Muscle layer of colon (tissue), 2 donors: ENCODE measurements around the gene PARP16.
"Not testable (repeated sequence)": the region's sequence is repeated elsewhere in the genome, so short reads cannot be mapped to it uniquely, and the experiment has no call there.

Source experiments
- H3K27ac ChIP-seq: one replicate; pipeline ENCODE4 v1.7.0; 2013; ENCODE audit warnings: low read depth, mild to moderate bottlenecking, low read length, moderate library complexity
- H3K27me3 ChIP-seq, 2 donors: one replicate each; pipeline ENCODE4 v1.7.0; 2013; ENCODE audit warnings: low read length in 2 of 2, mild to moderate bottlenecking in 2 of 2; ENCODE audit not compliant: insufficient read depth in 2 of 2, control insufficient read depth in 1 of 2
- H3K36me3 ChIP-seq: one replicate; pipeline ENCODE4 v1.7.0; 2013; ENCODE audit warnings: mild to moderate bottlenecking, low read length; ENCODE audit not compliant: insufficient read depth
- H3K4me1 ChIP-seq: one replicate; pipeline ENCODE4 v1.7.0; 2013; ENCODE audit warnings: mild to moderate bottlenecking, low read length; ENCODE audit not compliant: insufficient read depth
- H3K4me3 ChIP-seq, 2 donors: one replicate each; pipeline ENCODE4 v1.7.0; 2013; ENCODE audit warnings: low read length in 2 of 2, low read depth in 1 of 2, mild to moderate bottlenecking in 1 of 2, moderate library complexity in 1 of 2
- H3K9ac ChIP-seq: one replicate; pipeline ENCODE4 v1.7.0; 2013; ENCODE audit warnings: low read length
- H3K9me3 ChIP-seq: one replicate; pipeline ENCODE4 v1.7.0; 2013; ENCODE audit warnings: mild to moderate bottlenecking, low read length
- donor health status: abdominal sarcoma.
- donor health status: Adenocarcinoma of cecum.

PARP16 gene

DNA sequence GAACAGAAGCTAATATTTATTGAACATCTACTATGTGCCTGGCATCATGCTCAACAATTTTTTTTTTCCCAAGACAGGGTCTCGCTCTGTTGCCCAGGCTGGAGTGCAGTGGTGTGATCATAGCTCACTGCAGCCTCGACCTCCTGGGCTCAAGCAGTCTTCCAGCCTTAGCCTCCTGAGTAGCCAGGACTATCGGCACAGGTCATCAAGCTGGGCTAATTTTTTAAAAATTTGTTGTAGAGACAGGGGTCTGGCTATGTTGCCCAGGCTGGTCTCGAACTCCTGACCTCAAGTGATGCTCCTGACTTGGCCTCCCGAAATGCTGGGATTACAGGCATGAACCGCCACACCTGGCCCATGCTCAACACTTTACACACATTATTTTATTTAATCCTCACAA lies 39.7 kb downstream of the PARP16 start:
- Histone ChIP-seq H3K4me3 (no peak overlapping the region), H3K4me1 (peaks cover 33% of the 10 kb centered on the region), H3K36me3 (no peaks in the 10 kb centered on the region), H3K27me3 (no peaks in the 10 kb centered on the region), H3K9me3 (no peaks in the 10 kb centered on the region), H3K9ac (no peak overlapping the region), H3K27ac (no peak overlapping the region)

DNA sequence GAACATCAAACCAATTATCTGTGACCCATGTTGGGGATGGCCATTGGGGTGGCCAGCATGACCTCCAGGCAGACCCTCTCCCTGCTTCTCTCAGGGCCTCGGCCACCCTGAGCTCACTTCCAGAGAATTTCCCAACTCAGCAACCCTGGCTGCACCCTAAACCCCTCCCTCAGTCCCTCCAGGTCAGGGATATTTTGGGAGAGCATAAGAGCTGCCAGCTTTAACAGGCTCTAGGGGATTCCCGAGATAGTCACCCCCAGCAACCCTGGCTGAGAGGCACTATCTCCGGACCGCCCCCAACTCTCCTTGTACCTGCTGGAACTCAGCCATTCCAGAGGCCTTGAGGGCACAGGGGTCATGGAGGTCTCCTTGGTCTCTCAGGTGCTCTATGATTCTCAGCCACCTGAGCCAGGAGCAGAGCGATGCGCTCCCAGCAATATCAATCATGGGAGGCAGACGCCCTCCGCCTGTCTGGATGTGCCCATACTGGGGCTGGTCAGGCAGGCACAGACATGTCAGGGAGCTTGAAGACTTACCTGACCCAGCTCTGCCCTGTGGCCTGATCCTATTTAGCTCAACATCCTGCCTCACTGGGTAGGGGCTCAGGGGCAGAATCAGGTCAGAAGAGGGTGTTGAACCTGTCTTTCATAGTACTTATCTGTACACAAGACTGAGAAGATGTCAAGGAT lies 40.5 kb downstream of the PARP16 start:
- no peaks in the 10 kb centered on the region for H3K9me3 ChIP-seq
- no peak overlapping the region for H3K4me3 ChIP-seq
- no peaks in the 10 kb centered on the region for H3K36me3 ChIP-seq
- H3K27me3 ChIP-seq: no peaks in the 10 kb centered on the region
- H3K27ac ChIP-seq: no peak overlapping the region
- H3K4me1 ChIP-seq: peaks cover 32% of the 10 kb centered on the region
- no peak overlapping the region for H3K9ac ChIP-seq

DNA sequence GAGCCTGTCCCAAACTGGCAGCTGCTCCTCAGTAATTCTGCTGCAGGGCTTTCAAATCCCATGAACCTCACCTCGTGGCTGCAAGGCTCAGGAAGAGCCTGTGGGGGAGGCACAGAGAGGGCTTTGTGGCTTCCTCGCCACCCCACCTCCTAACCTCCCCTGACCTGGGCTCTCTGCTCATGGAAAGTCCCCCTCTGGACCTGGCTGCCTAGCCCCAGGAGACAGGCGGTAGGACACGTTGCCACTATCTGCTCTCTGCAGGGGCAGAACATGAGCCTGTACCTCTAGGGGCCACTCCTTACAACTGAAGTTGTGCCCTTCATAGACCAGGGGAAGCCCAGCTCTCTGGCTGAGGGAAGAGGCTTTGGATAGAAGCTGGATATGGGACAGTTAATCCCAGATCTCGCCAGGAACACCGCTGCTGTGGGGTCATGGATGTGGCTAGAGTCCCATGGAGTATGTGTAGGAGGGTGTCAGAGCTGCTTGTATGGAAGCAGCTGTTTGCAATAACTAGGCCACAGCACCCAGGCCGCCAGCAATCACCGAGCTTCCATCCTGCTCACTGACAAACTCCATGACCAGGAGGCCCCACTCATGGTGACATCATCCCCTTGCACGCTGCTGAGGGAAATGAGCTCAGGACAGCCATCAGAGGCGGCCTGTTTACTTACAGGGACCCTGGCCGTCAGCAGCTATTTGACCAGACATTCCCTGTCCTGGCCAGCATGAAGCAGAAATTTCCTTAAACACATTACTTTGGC lies 41.4 kb downstream of the PARP16 start:
- H3K27me3 ChIP-seq: no peaks in the 10 kb centered on the region
- no peak overlapping the region for H3K27ac ChIP-seq
- peaks cover 32% of the 10 kb centered on the region for H3K4me1 ChIP-seq
- H3K9ac ChIP-seq: no peak overlapping the region
- H3K9me3 ChIP-seq: no peaks in the 10 kb centered on the region
- H3K4me3 ChIP-seq: no peak overlapping the region
- no peaks in the 10 kb centered on the region for H3K36me3 ChIP-seq

DNA sequence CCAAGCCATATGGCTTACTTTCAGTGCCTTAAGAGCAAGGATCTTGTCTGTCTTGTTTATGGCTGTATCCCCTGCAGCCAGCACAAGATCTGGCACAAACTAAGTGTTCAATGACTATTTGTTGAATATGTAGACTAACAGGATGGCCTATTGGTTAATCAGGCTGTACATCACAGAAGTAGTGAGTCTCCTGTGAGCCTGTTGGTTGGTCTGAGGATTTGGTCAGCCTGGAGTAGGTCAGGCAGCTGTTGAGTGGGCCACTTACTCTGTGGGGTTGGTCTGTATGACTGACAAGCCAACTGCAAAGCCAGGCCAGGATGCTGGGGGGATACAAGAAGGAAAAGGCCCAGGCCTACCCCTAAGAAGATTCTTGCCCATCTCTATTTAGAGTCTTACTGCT lies 42.0 kb downstream of the PARP16 start:
- H3K9ac ChIP-seq: no peak overlapping the region
- H3K27ac ChIP-seq: no peak overlapping the region

DNA sequence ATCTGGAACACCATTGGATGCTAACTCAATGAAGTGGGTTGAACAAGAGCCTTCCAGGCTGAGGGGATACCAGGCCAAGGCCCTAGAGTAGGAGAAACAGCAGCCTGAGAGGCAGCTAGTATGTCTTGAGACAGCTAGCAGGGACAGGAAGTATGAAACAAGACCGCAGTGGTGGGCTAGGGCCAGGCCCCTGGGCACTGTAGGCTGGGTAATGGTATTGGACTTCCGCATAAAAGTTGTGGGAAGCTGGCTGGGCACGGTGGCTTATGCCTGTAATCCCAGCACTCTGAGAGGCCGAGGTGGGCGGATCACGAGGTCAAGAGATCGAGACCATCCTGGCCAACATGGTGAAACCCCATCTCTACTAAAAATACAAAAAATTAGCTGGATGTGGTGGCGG lies 50.2 kb downstream of the PARP16 start:
- H3K36me3 ChIP-seq, H3K27me3 ChIP-seq, H3K4me1 ChIP-seq, H3K9ac ChIP-seq, H3K4me3 ChIP-seq, H3K9me3 ChIP-seq, H3K27ac ChIP-seq: not testable (repeated sequence)

More for the DNA sequence above, 42.0 kb downstream of the PARP16 start:
- Histone ChIP-seq H3K4me3 (no peak overlapping the region), H3K4me1 (peaks cover 28% of the 10 kb centered on the region), H3K9me3 (no peaks in the 10 kb centered on the region), H3K27me3 (no peaks in the 10 kb centered on the region), H3K36me3 (no peaks in the 10 kb centered on the region)

DNA sequence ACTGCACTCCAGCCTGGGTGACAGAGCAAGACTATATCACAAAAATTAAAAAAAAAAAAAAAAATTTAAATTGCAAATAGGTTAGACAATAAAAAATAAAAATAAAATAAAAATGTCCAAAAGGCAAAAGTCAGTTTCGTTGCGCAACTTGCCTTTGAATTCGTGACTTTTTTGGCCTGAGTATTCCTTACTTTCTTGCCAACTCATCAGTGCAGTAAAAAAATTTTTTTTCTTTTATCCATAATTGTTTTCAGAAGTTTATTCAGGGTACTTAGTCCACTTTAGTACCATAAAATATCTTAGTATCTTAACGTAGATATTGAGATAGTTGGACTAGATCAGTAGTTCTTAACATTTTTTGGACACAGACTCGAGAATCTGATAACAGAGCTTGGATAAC lies 53.0 kb downstream of the PARP16 start:
- no peaks in the 10 kb centered on the region for H3K36me3 ChIP-seq
- no peaks in the 10 kb centered on the region for H3K27me3 ChIP-seq
- no peak overlapping the region for H3K9ac ChIP-seq
- H3K4me3 ChIP-seq: no peak overlapping the region
- no peaks in the 10 kb centered on the region for H3K9me3 ChIP-seq
- no peak overlapping the region for H3K27ac ChIP-seq
- no peaks in the 10 kb centered on the region for H3K4me1 ChIP-seq

DNA sequence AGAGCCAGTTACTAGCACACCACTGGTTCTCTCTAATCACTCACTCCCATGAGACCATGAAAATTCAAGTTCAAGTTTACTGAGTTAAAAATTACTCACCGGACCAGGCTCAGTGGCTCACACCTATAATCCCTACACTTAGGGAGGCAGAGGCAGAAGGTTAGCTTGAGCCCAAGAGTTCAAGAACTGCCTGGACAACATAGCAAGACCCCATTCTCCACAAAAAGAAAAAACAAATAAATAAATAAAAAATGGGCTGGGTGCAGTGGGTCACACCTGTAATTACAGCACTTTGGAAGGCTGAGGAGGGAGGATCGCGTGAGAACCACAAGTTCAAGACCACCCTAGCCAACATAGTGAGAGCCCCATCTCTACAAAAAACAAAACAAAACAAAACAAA lies 54.2 kb downstream of the PARP16 start:
- no peak overlapping the region for H3K9ac ChIP-seq

DNA sequence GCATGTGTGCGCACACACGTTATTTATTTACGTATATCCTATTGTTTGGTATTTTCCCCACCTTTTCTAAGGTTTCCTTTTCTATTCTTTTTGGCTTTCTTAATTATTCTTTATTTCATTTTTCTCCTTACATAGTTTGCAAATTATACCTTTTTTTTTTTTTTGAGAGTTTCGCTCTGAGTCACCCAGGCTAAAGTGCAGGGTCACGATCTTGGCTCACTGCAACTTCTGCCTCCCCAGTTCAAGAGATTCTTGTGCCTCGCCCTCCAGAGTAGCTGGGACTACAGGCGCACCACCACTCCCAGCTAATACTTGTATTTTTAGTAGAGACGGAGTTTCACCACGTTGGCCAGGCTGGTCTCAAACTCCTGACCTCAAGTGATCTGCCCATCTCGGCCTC lies 55.4 kb downstream of the PARP16 start:
- Histone ChIP-seq H3K9me3 (no peaks in the 10 kb centered on the region), H3K36me3 (no peaks in the 10 kb centered on the region), H3K27ac (no peak overlapping the region), H3K4me3 (no peak overlapping the region), H3K4me1 (no peaks in the 10 kb centered on the region), H3K9ac (no peak overlapping the region), H3K27me3 (no peaks in the 10 kb centered on the region)

More for the DNA sequence above, 54.2 kb downstream of the PARP16 start:
- H3K9me3 ChIP-seq: no peaks in the 10 kb centered on the region
- no peaks in the 10 kb centered on the region for H3K4me1 ChIP-seq
- no peaks in the 10 kb centered on the region for H3K36me3 ChIP-seq
- no peaks in the 10 kb centered on the region for H3K27me3 ChIP-seq
- H3K27ac ChIP-seq: no peak overlapping the region
- no peak overlapping the region for H3K4me3 ChIP-seq

DNA sequence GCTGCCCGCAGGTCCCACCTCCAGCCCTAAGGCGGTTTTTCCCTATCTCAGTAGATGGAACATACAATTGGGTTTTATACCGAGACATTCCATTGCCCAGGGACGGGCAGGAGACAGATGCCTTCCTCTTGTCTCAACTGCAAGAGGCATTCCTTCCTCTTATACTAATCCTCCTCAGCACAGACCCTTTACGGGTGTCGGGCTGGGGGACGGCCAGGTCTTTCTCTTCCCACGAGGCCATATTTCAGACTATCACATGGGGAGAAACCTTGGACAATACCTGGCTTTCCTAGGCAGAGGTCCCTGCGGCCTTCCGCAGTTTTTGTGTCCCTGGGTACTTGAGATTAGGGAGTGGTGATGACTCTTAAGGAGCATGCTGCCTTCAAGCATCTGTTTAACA lies 59.8 kb downstream of the PARP16 start:
- not testable (repeated sequence) for H3K4me1 ChIP-seq, H3K9ac ChIP-seq, H3K36me3 ChIP-seq, H3K9me3 ChIP-seq, H3K4me3 ChIP-seq, H3K27ac ChIP-seq, H3K27me3 ChIP-seq

DNA sequence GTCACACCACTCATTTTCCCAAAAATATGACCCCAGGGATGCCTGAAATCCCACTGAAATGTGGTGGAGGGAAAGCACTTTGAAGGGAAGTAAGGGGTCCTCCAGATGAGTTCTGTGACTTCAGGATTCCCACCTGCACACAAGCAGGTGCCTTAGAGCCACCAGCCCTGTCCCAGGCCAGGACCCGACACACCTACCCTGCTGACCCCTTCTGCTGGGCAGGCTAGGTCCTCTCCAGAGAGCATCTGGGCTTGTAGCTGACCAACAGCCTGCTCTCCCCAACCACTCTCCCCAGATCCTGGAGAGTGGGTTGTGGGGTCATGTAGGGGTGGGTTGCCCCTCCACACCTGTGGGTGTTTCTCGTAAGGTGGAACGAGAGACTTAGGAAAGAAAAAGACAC lies 60.5 kb downstream of the PARP16 start:
- Histone ChIP-seq H3K4me3 (no peak overlapping the region), H3K9me3 (no peaks in the 10 kb centered on the region), H3K4me1 (no peaks in the 10 kb centered on the region), H3K9ac (no peak overlapping the region), H3K27ac (no peak overlapping the region), H3K36me3 (no peaks in the 10 kb centered on the region), H3K27me3 (no peaks in the 10 kb centered on the region)

DNA sequence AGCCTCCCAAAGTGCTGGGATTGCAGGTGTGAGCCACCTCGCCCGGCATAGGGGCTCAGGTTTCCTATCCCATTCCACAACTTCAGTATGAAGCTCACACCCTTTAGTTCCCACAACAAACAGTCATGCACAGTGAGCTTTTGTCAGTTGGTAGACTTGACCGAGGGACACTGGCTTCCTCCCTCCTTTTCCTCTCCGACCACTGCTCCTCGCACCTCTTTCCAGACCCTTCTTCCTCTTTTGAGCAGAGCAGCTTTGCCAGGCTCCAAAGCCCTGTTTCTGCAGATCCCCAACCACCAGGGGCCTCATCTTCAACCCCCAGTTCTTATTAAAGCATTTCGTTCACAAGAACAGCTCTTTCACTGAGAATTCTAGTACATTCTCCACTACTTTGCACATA lies 62.7 kb downstream of the PARP16 start:
- no peaks in the 10 kb centered on the region for H3K4me1 ChIP-seq
- H3K27ac ChIP-seq: no peak overlapping the region
- no peaks in the 10 kb centered on the region for H3K36me3 ChIP-seq
- no peak overlapping the region for H3K4me3 ChIP-seq
- no peaks in the 10 kb centered on the region for H3K9me3 ChIP-seq
- no peak overlapping the region for H3K9ac ChIP-seq
- no peaks in the 10 kb centered on the region for H3K27me3 ChIP-seq

DNA sequence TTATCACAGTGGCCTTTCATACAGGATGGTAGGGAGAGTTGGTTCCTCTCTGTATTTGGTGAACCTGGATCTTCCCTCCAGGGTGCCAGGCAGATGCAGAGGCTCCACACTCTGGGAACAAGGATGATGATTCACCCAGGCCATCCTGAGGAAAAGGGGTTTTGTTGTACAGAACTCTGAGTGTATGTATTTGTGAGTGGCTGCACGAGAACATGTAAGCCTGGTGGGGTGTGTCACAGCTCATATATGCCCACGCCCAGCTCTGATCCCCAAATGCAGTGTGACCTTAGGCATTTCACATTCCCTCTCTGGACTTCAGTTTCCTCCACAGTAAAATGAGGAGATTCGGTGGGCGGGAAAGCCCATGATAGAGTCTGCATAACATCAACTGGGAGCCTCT lies 63.8 kb downstream of the PARP16 start:
- Histone ChIP-seq H3K4me3 (no peak overlapping the region), H3K27ac (no peak overlapping the region), H3K9me3 (no peaks in the 10 kb centered on the region), H3K9ac (no peak overlapping the region), H3K27me3 (no peaks in the 10 kb centered on the region), H3K4me1 (no peaks in the 10 kb centered on the region), H3K36me3 (no peaks in the 10 kb centered on the region)
